Keratinocyte (primary cell): ENCODE measurements around the gene NPIPB6.

Experiments
- EZH2 ChIP-seq: IDR thresholded peaks from one replicate; pipeline ENCODE4 v1.6.1; 2012; ENCODE audit warnings: inconsistent platforms, mild to moderate bottlenecking, low read length, moderate library complexity
- TF ChIP-seq, protein P1 (sequence below), 3 experiments: IDR thresholded peaks in 1 of 3; conservative IDR thresholded peaks in 1 of 3; optimal IDR thresholded peaks in 1 of 3; 2 replicates in 2 of 3; 3 replicates in 1 of 3; pipeline versions ENCODE3 to v1.5.1; 2011; ENCODE audit warnings: low read length in 3 of 3, mild to moderate bottlenecking in 3 of 3, moderate library complexity in 2 of 3, control low read depth in 1 of 3, inconsistent platforms in 1 of 3; ENCODE audit not compliant: insufficient read depth in 2 of 3; ENCODE audit errors: extremely low read depth in 1 of 3

- TF ChIP-seq, protein P1, sequence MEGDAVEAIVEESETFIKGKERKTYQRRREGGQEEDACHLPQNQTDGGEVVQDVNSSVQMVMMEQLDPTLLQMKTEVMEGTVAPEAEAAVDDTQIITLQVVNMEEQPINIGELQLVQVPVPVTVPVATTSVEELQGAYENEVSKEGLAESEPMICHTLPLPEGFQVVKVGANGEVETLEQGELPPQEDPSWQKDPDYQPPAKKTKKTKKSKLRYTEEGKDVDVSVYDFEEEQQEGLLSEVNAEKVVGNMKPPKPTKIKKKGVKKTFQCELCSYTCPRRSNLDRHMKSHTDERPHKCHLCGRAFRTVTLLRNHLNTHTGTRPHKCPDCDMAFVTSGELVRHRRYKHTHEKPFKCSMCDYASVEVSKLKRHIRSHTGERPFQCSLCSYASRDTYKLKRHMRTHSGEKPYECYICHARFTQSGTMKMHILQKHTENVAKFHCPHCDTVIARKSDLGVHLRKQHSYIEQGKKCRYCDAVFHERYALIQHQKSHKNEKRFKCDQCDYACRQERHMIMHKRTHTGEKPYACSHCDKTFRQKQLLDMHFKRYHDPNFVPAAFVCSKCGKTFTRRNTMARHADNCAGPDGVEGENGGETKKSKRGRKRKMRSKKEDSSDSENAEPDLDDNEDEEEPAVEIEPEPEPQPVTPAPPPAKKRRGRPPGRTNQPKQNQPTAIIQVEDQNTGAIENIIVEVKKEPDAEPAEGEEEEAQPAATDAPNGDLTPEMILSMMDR (optimal IDR thresholded peaks at IDR 0.05 in 1 of 3, IDR thresholded peaks at IDR 0.05 in 1 of 3, conservative IDR thresholded peaks at IDR 0.05 in 1 of 3; ENCODE audit: extremely low read depth in 1 of 3, insufficient read depth in 2 of 3, low read length in 3 of 3) = no peak
- TF ChIP-seq EZH2 = no peak
Observed at GRCh38 chr16:28293601-28293960, 69.7 kb downstream of the NPIPB6 start.
